Measurements from ENCODE around the gene TP53I11.

TP53I11 gene

GRCh38 chr11:44885065-44885810 lies 65.4 kb downstream of the TP53I11 start:
- Histone ChIP-seq H3K27me3 (ENCODE audit: control insufficient read depth in 5 of 5, insufficient read depth in 4 of 5, low read length in 5 of 5) (peaks cover 0 to 4% (median 0%) of the 10 kb centered on the region in 5 donors), H3K27ac (ENCODE audit: low read depth, low read length) (no peak overlapping the region), H3K4me1 (ENCODE audit: control insufficient read depth in 5 of 5, insufficient read depth in 5 of 5, low read length in 5 of 5) (peaks cover 0 to 23% (median 1%) of the 10 kb centered on the region in 5 donors), H3K9ac (ENCODE audit: low read length in 5 of 5) (no peak overlapping the region), H3K9me3 (ENCODE audit: control insufficient read depth in 5 of 5, low read length in 5 of 5) (no peaks in the 10 kb centered on the region), H3K36me3 (ENCODE audit: control insufficient read depth in 5 of 5, insufficient read depth in 5 of 5, low read length in 5 of 5) (no peaks in the 10 kb centered on the region), H3K4me3 (ENCODE audit: low read depth in 1 of 5, low read length in 5 of 5) (no peak overlapping the region)

- peaks cover 0 to 23% (median 1%) of the 10 kb centered on the region in 5 donors for H3K4me1 ChIP-seq (ENCODE audit: control insufficient read depth in 5 of 5, insufficient read depth in 5 of 5, low read length in 5 of 5)
- no peaks in the 10 kb centered on the region for H3K9me3 ChIP-seq (ENCODE audit: control insufficient read depth in 5 of 5, low read length in 5 of 5)
- no peak overlapping the region for H3K27ac ChIP-seq (ENCODE audit: low read depth, low read length)
- H3K27me3 ChIP-seq (ENCODE audit: control insufficient read depth in 5 of 5, insufficient read depth in 4 of 5, low read length in 5 of 5): peaks cover 0 to 4% (median 0%) of the 10 kb centered on the region in 5 donors
- H3K9ac ChIP-seq (ENCODE audit: low read length in 5 of 5): no peak overlapping the region
- no peak overlapping the region for H3K4me3 ChIP-seq (ENCODE audit: low read depth in 1 of 5, low read length in 5 of 5)
- no peaks in the 10 kb centered on the region for H3K36me3 ChIP-seq (ENCODE audit: control insufficient read depth in 5 of 5, insufficient read depth in 5 of 5, low read length in 5 of 5)
Measured at GRCh38 chr11:44884056-44884455, 66.6 kb downstream of the TP53I11 start.

GRCh38 chr11:44883277-44883676 lies 67.4 kb downstream of the TP53I11 start:
- no peak overlapping the region for H3K9ac ChIP-seq (ENCODE audit: low read length in 5 of 5)
- H3K27ac ChIP-seq (ENCODE audit: low read depth, low read length): no peak overlapping the region
- peaks cover 0 to 25% (median 1%) of the 10 kb centered on the region in 5 donors for H3K4me1 ChIP-seq (ENCODE audit: control insufficient read depth in 5 of 5, insufficient read depth in 5 of 5, low read length in 5 of 5)
- H3K4me3 ChIP-seq (ENCODE audit: low read depth in 1 of 5, low read length in 5 of 5): no peak overlapping the region
- peaks cover 0 to 4% (median 0%) of the 10 kb centered on the region in 5 donors for H3K27me3 ChIP-seq (ENCODE audit: control insufficient read depth in 5 of 5, insufficient read depth in 4 of 5, low read length in 5 of 5)
- H3K36me3 ChIP-seq (ENCODE audit: control insufficient read depth in 5 of 5, insufficient read depth in 5 of 5, low read length in 5 of 5): no peaks in the 10 kb centered on the region
- no peaks in the 10 kb centered on the region for H3K9me3 ChIP-seq (ENCODE audit: control insufficient read depth in 5 of 5, low read length in 5 of 5)
